K562 (cell line): ENCODE data around the gene GRWD1. TPM values are rescaled to one million over a fixed set of nuclear protein-coding genes. Genes with fewer than 3 reads are reported as not detected.

Source experiments
- BMI1 ChIP-seq: fragments of 150-350 bp; IDR thresholded peaks from 2 replicates; pipeline ENCODE4 v1.6.1; 2014; ENCODE audit warnings: low read length
- CBX5 ChIP-seq: IDR thresholded peaks from 2 replicates; pipeline ENCODE4 v1.6.1; 2014; ENCODE audit warnings: low read depth, borderline replicate concordance
- GATAD2A ChIP-seq: fragments of 450-650 bp; IDR thresholded peaks from 2 replicates; pipeline ENCODE4 v1.6.1; 2017
- IFI16 ChIP-seq: fragments of 250-450 bp; sonication (Bioruptor Pico); IDR thresholded peaks from 2 replicates; pipeline ENCODE4 v2.1.2; 2022; ENCODE audit warnings: mild to moderate bottlenecking, inconsistent platforms
- KAT8 ChIP-seq: fragments of 450-650 bp; IDR thresholded peaks from 2 replicates; pipeline ENCODE4 v1.6.1; 2016; ENCODE audit warnings: low read depth, mild to moderate bottlenecking
- KLF13 ChIP-seq: fragments of 450-650 bp; IDR thresholded peaks from 2 replicates; pipeline ENCODE4 v1.6.1; 2016; ENCODE audit warnings: missing genetic modification characterization, low read depth, mild to moderate bottlenecking, missing compliant biosample characterization, moderate library complexity, borderline replicate concordance
- SMARCC2 ChIP-seq: fragments of 450-650 bp; IDR thresholded peaks from 2 replicates; pipeline ENCODE4 v1.6.1; 2017; ENCODE audit warnings: antibody characterized with exemption, moderate library complexity, mild to moderate bottlenecking, low read depth
- ZNF311 ChIP-seq: fragments of 250-450 bp; sonication (Bioruptor Pico); IDR thresholded peaks from 2 replicates; pipeline ENCODE4 v1.4.0; 2020; ENCODE audit warnings: mild to moderate bottlenecking, moderate library complexity
- polyA plus RNA-seq, 8 experiments: library from polyadenylated mRNA; depleted of rRNA in 4 of 8; stranded (reverse) in 5 of 8; unstranded in 3 of 8; fragments of >200 nt; fragmentation: Nextera tagmentation in 2 of 8; fragmentation: Illumina TruSeq in 1 of 8; extraction: Ambion mirVana in 2 of 8; extraction: Trizol in 1 of 8; gene quantifications; 2 replicates each; pipeline versions ENCODE4 v1.2.1 to v1.2.3, GENCODE V29; 2011 to 2014; ENCODE audit warnings: inconsistent platforms in 1 of 8, missing spikeins in 1 of 8
- total RNA-seq, 7 experiments: library from RNA; depleted of rRNA in 6 of 7; stranded (reverse); fragments of >200 nt in 6 of 7; fragmentation: Illumina TruSeq in 2 of 7; extraction: Trizol in 2 of 7; gene quantifications; 2 replicates each; pipeline versions ENCODE4 v1.2.1 to v1.2.3, GENCODE V29; 2011 to 2021; ENCODE audit warnings: low replicate concordance in 1 of 7
- TF ChIP-seq, protein P1 (sequence below): fragments of 450-650 bp; formaldehyde crosslinking; IDR thresholded peaks from 2 replicates; pipeline ENCODE4 v1.4.0; 2020; ENCODE audit warnings: mild to moderate bottlenecking, mixed read lengths
- TF ChIP-seq, protein P2 (sequence below): sonication (generic); formaldehyde crosslinking; IDR thresholded peaks from 2 replicates; pipeline ENCODE4 v1.8.1; 2023; ENCODE audit warnings: mild to moderate bottlenecking, missing genetic modification reagents
- TF ChIP-seq, protein P3 (sequence below): fragments of 450-650 bp; IDR thresholded peaks from 2 replicates; pipeline ENCODE4 v1.6.1; 2018; ENCODE audit not compliant: partially characterized antibody
- TF ChIP-seq, protein P4 (sequence below): fragments of 450-650 bp; IDR thresholded peaks from 2 replicates; pipeline ENCODE4 v1.6.1; 2017; ENCODE audit warnings: antibody characterized with exemption, mild to moderate bottlenecking
- TF ChIP-seq, protein P5 (sequence below): fragments of 450-650 bp; IDR thresholded peaks from 2 replicates; pipeline ENCODE4 v1.6.1; 2014; ENCODE audit warnings: low read depth, mild to moderate bottlenecking, moderate library complexity, borderline replicate concordance

GRWD1 gene
- total and polyA plus RNA-seq, 9 of the 15 experiments (the other 6 are each of a cell fraction or from before 2014, with no cell fraction given): 1.5 to 87.2 (median 24.5) TPM

DNA sequence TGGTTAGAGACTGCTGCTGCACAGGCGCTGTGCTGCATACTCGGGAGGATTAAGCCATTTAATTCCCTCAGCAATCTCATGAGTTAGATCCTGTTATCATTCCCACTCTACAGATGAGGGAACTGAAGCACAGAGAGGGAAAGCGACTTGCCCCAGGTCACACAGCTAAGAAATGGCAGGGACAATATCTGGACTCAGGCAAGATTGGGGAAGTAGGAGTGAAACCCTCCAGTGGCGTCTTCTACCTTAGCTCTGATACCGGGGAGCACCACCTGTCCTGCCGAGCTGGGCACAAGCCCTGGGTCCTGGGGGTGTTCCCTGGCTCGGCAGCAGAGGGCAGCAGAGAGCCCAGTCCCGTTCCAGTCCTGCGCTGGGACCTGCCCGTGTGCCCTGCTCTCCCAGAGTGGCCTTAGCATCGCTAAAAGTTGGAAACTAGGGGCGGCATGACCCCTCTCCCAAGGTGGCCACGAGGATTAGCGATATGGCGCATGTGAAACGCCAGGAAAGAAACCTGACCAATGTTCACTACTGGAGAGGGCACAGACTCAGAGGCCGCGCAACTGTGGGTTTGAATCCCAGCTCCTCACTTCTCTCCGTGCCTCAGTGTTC, 43.9 kb downstream of the GRWD1 start (continued):
- TF ChIP-seq, protein P1, sequence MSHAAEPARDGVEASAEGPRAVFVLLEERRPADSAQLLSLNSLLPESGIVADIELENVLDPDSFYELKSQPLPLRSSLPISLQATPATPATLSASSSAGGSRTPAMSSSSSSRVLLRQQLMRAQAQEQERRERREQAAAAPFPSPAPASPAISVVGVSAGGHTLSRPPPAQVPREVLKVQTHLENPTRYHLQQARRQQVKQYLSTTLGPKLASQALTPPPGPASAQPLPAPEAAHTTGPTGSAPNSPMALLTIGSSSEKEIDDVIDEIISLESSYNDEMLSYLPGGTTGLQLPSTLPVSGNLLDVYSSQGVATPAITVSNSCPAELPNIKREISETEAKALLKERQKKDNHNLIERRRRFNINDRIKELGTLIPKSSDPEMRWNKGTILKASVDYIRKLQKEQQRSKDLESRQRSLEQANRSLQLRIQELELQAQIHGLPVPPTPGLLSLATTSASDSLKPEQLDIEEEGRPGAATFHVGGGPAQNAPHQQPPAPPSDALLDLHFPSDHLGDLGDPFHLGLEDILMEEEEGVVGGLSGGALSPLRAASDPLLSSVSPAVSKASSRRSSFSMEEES: no peak
- TF ChIP-seq, protein P2, sequence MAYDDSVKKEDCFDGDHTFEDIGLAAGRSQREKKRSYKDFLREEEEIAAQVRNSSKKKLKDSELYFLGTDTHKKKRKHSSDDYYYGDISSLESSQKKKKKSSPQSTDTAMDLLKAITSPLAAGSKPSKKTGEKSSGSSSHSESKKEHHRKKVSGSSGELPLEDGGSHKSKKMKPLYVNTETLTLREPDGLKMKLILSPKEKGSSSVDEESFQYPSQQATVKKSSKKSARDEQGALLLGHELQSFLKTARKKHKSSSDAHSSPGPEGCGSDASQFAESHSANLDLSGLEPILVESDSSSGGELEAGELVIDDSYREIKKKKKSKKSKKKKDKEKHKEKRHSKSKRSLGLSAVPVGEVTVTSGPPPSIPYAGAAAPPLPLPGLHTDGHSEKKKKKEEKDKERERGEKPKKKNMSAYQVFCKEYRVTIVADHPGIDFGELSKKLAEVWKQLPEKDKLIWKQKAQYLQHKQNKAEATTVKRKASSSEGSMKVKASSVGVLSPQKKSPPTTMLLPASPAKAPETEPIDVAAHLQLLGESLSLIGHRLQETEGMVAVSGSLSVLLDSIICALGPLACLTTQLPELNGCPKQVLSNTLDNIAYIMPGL (CRISPR knock-in tag): no peak
- TF ChIP-seq SMARCC2 (no peak), GATAD2A (no peak), IFI16 (CRISPR knock-in tag) (no peak), KAT8 (no peak), CBX5 (no peak), BMI1 (no peak), ZNF311 (CRISPR knock-in tag) (no peak), KLF13 (tag) (no peak)
- TF ChIP-seq, protein P3, sequence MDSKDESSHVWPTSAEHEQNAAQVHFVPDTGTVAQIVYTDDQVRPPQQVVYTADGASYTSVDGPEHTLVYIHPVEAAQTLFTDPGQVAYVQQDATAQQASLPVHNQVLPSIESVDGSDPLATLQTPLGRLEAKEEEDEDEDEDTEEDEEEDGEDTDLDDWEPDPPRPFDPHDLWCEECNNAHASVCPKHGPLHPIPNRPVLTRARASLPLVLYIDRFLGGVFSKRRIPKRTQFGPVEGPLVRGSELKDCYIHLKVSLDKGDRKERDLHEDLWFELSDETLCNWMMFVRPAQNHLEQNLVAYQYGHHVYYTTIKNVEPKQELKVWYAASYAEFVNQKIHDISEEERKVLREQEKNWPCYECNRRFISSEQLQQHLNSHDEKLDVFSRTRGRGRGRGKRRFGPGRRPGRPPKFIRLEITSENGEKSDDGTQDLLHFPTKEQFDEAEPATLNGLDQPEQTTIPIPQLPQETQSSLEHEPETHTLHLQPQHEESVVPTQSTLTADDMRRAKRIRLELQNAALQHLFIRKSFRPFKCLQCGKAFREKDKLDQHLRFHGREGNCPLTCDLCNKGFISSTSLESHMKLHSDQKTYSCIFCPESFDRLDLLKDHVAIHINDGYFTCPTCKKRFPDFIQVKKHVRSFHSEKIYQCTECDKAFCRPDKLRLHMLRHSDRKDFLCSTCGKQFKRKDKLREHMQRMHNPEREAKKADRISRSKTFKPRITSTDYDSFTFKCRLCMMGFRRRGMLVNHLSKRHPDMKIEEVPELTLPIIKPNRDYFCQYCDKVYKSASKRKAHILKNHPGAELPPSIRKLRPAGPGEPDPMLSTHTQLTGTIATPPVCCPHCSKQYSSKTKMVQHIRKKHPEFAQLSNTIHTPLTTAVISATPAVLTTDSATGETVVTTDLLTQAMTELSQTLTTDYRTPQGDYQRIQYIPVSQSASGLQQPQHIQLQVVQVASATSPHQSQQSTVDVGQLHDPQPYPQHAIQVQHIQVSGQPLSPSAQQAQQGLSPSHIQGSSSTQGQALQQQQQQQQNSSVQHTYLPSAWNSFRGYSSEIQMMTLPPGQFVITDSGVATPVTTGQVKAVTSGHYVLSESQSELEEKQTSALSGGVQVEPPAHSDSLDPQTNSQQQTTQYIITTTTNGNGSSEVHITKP: peak; percentile 11
- TF ChIP-seq, protein P4, sequence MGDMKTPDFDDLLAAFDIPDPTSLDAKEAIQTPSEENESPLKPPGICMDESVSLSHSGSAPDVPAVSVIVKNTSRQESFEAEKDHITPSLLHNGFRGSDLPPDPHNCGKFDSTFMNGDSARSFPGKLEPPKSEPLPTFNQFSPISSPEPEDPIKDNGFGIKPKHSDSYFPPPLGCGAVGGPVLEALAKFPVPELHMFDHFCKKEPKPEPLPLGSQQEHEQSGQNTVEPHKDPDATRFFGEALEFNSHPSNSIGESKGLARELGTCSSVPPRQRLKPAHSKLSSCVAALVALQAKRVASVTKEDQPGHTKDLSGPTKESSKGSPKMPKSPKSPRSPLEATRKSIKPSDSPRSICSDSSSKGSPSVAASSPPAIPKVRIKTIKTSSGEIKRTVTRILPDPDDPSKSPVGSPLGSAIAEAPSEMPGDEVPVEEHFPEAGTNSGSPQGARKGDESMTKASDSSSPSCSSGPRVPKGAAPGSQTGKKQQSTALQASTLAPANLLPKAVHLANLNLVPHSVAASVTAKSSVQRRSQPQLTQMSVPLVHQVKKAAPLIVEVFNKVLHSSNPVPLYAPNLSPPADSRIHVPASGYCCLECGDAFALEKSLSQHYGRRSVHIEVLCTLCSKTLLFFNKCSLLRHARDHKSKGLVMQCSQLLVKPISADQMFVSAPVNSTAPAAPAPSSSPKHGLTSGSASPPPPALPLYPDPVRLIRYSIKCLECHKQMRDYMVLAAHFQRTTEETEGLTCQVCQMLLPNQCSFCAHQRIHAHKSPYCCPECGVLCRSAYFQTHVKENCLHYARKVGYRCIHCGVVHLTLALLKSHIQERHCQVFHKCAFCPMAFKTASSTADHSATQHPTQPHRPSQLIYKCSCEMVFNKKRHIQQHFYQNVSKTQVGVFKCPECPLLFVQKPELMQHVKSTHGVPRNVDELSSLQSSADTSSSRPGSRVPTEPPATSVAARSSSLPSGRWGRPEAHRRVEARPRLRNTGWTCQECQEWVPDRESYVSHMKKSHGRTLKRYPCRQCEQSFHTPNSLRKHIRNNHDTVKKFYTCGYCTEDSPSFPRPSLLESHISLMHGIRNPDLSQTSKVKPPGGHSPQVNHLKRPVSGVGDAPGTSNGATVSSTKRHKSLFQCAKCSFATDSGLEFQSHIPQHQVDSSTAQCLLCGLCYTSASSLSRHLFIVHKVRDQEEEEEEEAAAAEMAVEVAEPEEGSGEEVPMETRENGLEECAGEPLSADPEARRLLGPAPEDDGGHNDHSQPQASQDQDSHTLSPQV: no peak
- TF ChIP-seq, protein P5, sequence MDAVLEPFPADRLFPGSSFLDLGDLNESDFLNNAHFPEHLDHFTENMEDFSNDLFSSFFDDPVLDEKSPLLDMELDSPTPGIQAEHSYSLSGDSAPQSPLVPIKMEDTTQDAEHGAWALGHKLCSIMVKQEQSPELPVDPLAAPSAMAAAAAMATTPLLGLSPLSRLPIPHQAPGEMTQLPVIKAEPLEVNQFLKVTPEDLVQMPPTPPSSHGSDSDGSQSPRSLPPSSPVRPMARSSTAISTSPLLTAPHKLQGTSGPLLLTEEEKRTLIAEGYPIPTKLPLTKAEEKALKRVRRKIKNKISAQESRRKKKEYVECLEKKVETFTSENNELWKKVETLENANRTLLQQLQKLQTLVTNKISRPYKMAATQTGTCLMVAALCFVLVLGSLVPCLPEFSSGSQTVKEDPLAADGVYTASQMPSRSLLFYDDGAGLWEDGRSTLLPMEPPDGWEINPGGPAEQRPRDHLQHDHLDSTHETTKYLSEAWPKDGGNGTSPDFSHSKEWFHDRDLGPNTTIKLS: no peak
